ENCODE data around the gene IMPDH2.

The IMPDH2 gene

GRCh38 chr3:49058011-49058410, 28.8 kb upstream of the IMPDH2 start (continued):
- TF ChIP-seq ZBTB49 (tag by site-specific recombination; IDR thresholded peaks at IDR 0.05; ENCODE audit: low read depth), result no peak
- no peak for TF ChIP-seq ZBTB11 (tag by site-specific recombination; conservative IDR thresholded peaks at IDR 0.05; ENCODE audit: low read depth)
- no peak for TF ChIP-seq WT1 (tag by site-specific recombination; IDR thresholded peaks at IDR 0.05)
- TF ChIP-seq ZNF146 (tag by site-specific recombination; IDR thresholded peaks at IDR 0.05), result no peak
- no peak for TF ChIP-seq KLF8 (tag by site-specific recombination; IDR thresholded peaks at IDR 0.05)
- TF ChIP-seq BCL11A (tag by site-specific recombination; IDR thresholded peaks at IDR 0.05; ENCODE audit: low read depth), result no peak

GRCh38 chr3:49057268-49057667, 28.1 kb upstream of the IMPDH2 start:
- Histone ChIP-seq H3K9me3 (ENCODE audit: control insufficient read depth, insufficient read depth, low read depth, low read length) (no peaks in the 10 kb centered on the region), H3K27ac (ENCODE audit: extremely low read depth, low read depth, low read length) (no peak overlapping the region), H3K36me3 (ENCODE audit: control insufficient read depth in 2 of 2, insufficient read depth in 1 of 2, low read length in 2 of 2) (peaks cover 4 to 75% of the 10 kb centered on the region in 2 experiments; a peak in 2 of 3 replicates), H3K4me1 (ENCODE audit: control insufficient read depth, insufficient read depth, low read length) (no peaks in the 10 kb centered on the region), H3K4me3 (ENCODE audit: low read depth, low read length) (no peak overlapping the region)
- TF ChIP-seq SETDB1 (IDR thresholded peaks at IDR 0.05; ENCODE audit: insufficient read length, low read length) (no peak), ZNF366 (tag by site-specific recombination; conservative IDR thresholded peaks at IDR 0.05) (no peak), ZNF610 (tag by site-specific recombination; IDR thresholded peaks at IDR 0.05; ENCODE audit: borderline replicate concordance) (no peak), ZNF354C (tag by site-specific recombination; IDR thresholded peaks at IDR 0.05; ENCODE audit: borderline replicate concordance, low read depth) (no peak), ZBTB10 (tag by site-specific recombination; IDR thresholded peaks at IDR 0.05) (no peak), ZNF138 (tag by site-specific recombination; IDR thresholded peaks at IDR 0.05; ENCODE audit: borderline replicate concordance) (no peak), ZNF362 (tag by site-specific recombination; IDR thresholded peaks at IDR 0.05) (no peak), ZSCAN16 (tag by site-specific recombination; IDR thresholded peaks at IDR 0.05) (no peak), ZBTB7A (tag by site-specific recombination; IDR thresholded peaks at IDR 0.05; ENCODE audit: low read depth) (no peak), ZIC2 (tag by site-specific recombination; IDR thresholded peaks at IDR 0.05) (no peak), TCF7L2 (IDR thresholded peaks at IDR 0.05; ENCODE audit: borderline replicate concordance, low read depth, low read length) (no peak), ZNF776 (tag by site-specific recombination; IDR thresholded peaks at IDR 0.05; ENCODE audit: borderline replicate concordance) (no peak), ZNF558 (tag by site-specific recombination; IDR thresholded peaks at IDR 0.05) (no peak), ZNF629 (tag by site-specific recombination; IDR thresholded peaks at IDR 0.05) (no peak), ZNF791 (tag by site-specific recombination; IDR thresholded peaks at IDR 0.05) (no peak), BCL11B (tag by site-specific recombination; IDR thresholded peaks at IDR 0.05; ENCODE audit: low read depth) (no peak), ELK4 (IDR thresholded peaks at IDR 0.05; ENCODE audit: borderline replicate concordance, low read depth, low read length) (no peak), FEZF1 (tag by site-specific recombination; IDR thresholded peaks at IDR 0.05) (no peak), KLF8 (tag by site-specific recombination; IDR thresholded peaks at IDR 0.05) (no peak), GLI2 (tag by site-specific recombination; IDR thresholded peaks at IDR 0.05; ENCODE audit: borderline replicate concordance, low read depth) (no peak)
- CTCF ChIA-PET, result no interaction called here
- POLR2A ChIA-PET, result no interaction called here

Data from HEK293 (cell line).